Inferior parietal cortex (tissue), 1 donor: ENCODE results near the gene DPPA2.

Experiments used
- DNase-seq: peaks from one replicate; pipeline ENCODE4 v3.0.0-alpha.2; 2016; ENCODE audit errors: extremely low spot score

DPPA2 gene

GRCh38 chr3:109325109-109325508, 8.8 kb upstream of the DPPA2 start:
- no peak for DNase-seq

GRCh38 chr3:109313061-109313460, 3.3 kb downstream of the DPPA2 start:
- no peak for DNase-seq

- no peak for DNase-seq
Measured at GRCh38 chr3:109297496-109297895, 18.8 kb downstream of the DPPA2 start.

GRCh38 chr3:109284071-109284470, 32.2 kb downstream of the DPPA2 start:
- no peak for DNase-seq

GRCh38 chr3:109278546-109278945, 37.8 kb downstream of the DPPA2 start:
- DNase-seq, result no peak

GRCh38 chr3:109278141-109278540, 38.2 kb downstream of the DPPA2 start:
- no peak for DNase-seq

GRCh38 chr3:109275702-109276293, 40.5 kb downstream of the DPPA2 start:
- peak; percentile 48 for DNase-seq

GRCh38 chr3:109270779-109271178, 45.5 kb downstream of the DPPA2 start:
- DNase-seq, result no peak

- DNase-seq, result no peak
Measured at GRCh38 chr3:109269577-109270275, 46.6 kb downstream of the DPPA2 start.

GRCh38 chr3:109268181-109268580, 48.1 kb downstream of the DPPA2 start:
- DNase-seq, result no peak

GRCh38 chr3:109265295-109265694, 51.0 kb downstream of the DPPA2 start:
- DNase-seq, result no peak

- DNase-seq, result no peak
Measured at GRCh38 chr3:109257269-109257668, 59.0 kb downstream of the DPPA2 start.

GRCh38 chr3:109254770-109255169, 61.5 kb downstream of the DPPA2 start:
- no peak for DNase-seq

GRCh38 chr3:109252641-109253040, 63.7 kb downstream of the DPPA2 start:
- no peak for DNase-seq
